Activated CD4-positive, alpha-beta T cell treated with anti-CD3 and anti-CD28 coated beads for 36 hours (primary cell): ENCODE measurements around the gene GCNT2. TPM values are rescaled to one million over a fixed set of nuclear protein-coding genes. Genes with fewer than 3 reads are reported as not detected.
"Not testable (repeated sequence)": the region's sequence is repeated elsewhere in the genome, so short reads cannot be mapped to it uniquely, and the experiment has no call there.

Experiments
- ATAC-seq: fragments of 200-7000 bp; cut with Tn5 transposase; one replicate; pipeline ENCODE4 v1.10.0; 2021; ENCODE audit warnings: mild to moderate bottlenecking, moderate library complexity
- CTCF ChIA-PET: fragments of 350-600 bp; sonication (Branson Sonifier 250); formaldehyde crosslinking; loops from one replicate; lab custom pipeline; 2021; ENCODE audit warnings: antibody characterized with exemption; lab: Charles Lee
- POLR2A ChIA-PET: fragments of 350-600 bp; sonication (Branson Sonifier 250); formaldehyde crosslinking; loops from one replicate; lab custom pipeline; 2021; ENCODE audit warnings: antibody characterized with exemption, inconsistent platforms; lab: Charles Lee
- DNase-seq: peaks from one replicate; pipeline ENCODE4 v3.0.0-alpha.2; 2020
- H3K27ac Mint-ChIP-seq: one replicate; pipeline ENCODE4 v1.8.0; 2021; ENCODE audit warnings: mixed read lengths
- H3K27me3 Mint-ChIP-seq: one replicate; pipeline ENCODE4 v1.8.0; 2021; ENCODE audit warnings: mixed read lengths
- H3K36me3 Mint-ChIP-seq: one replicate; pipeline ENCODE4 v1.8.0; 2021; ENCODE audit warnings: low read depth, mixed read lengths
- H3K4me1 Mint-ChIP-seq: one replicate; pipeline ENCODE4 v1.8.0; 2021; ENCODE audit warnings: mixed read lengths
- H3K4me3 Mint-ChIP-seq: one replicate; pipeline ENCODE4 v1.8.0; 2021; ENCODE audit warnings: mild to moderate bottlenecking, moderate library complexity, mixed read lengths
- H3K9me3 Mint-ChIP-seq: one replicate; pipeline ENCODE4 v1.8.0; 2021; ENCODE audit warnings: low read depth, mixed read lengths
- intact Hi-C, 2 experiments: fragments of 100-400 bp; cut with DNase I in 1 of 2; cut with micrococcal nuclease in 1 of 2; formaldehyde crosslinking; loops; one replicate each; pipeline versions ENCODE4 v1.14.2 to v1.15.1; 2022 to 2024; cut with DNase I, micrococcal nuclease
- total RNA-seq, 2 experiments: library from RNA; stranded (reverse); gene quantifications; one replicate each; pipeline ENCODE4 v1.2.3, GENCODE V29; 2021

The GCNT2 gene
- total RNA-seq: 1 to 10 TPM; 1.6 to 2.2 TPM

- ATAC-seq (no peak), DNase-seq (no peak)
- POLR2A ChIA-PET: no interaction called here
- H3K9me3 Mint-ChIP-seq: no peaks in the 10 kb centered on the region
- no peak within 1 kb of the TSS for H3K27ac Mint-ChIP-seq
- H3K4me1 Mint-ChIP-seq: peaks cover 9% of the 10 kb centered on the region
- CTCF ChIA-PET: interaction anchor here (0.7 kb wide), 1 partner anchor 38 kb away, joined by 4 read pairs; no protein-coding TSS in a partner anchor
- H3K36me3 Mint-ChIP-seq: no peaks in the 10 kb centered on the region
- no peak within 1 kb of the TSS for H3K4me3 Mint-ChIP-seq
- intact Hi-C loops: no loop called here
- peaks cover 3% of the 10 kb centered on the region for H3K27me3 Mint-ChIP-seq
These were observed at the start of gene GCNT2 for GRCh38 chr6:10521104-10521808. Gene GCNT2, plus strand, starts transcription at chr6:10521351. Its CDS starts 7,561 bp downstream, at chr6:10528912.

- no peak overlapping the region for H3K4me3 Mint-ChIP-seq
- intact Hi-C loops: no loop called here
- H3K36me3 Mint-ChIP-seq: no peaks in the 10 kb centered on the region
- H3K27ac Mint-ChIP-seq: no peak overlapping the region
- ATAC-seq: no peak
- no peaks in the 10 kb centered on the region for H3K4me1 Mint-ChIP-seq
- CTCF ChIA-PET: no interaction called here
- peaks cover 7% of the 10 kb centered on the region for H3K27me3 Mint-ChIP-seq
- H3K9me3 Mint-ChIP-seq: no peaks in the 10 kb centered on the region
- POLR2A ChIA-PET: no interaction called here
- DNase-seq: no peak
These were observed 48.5 kb upstream of the GCNT2 start for GRCh38 chr6:10472634-10473033.

DNA sequence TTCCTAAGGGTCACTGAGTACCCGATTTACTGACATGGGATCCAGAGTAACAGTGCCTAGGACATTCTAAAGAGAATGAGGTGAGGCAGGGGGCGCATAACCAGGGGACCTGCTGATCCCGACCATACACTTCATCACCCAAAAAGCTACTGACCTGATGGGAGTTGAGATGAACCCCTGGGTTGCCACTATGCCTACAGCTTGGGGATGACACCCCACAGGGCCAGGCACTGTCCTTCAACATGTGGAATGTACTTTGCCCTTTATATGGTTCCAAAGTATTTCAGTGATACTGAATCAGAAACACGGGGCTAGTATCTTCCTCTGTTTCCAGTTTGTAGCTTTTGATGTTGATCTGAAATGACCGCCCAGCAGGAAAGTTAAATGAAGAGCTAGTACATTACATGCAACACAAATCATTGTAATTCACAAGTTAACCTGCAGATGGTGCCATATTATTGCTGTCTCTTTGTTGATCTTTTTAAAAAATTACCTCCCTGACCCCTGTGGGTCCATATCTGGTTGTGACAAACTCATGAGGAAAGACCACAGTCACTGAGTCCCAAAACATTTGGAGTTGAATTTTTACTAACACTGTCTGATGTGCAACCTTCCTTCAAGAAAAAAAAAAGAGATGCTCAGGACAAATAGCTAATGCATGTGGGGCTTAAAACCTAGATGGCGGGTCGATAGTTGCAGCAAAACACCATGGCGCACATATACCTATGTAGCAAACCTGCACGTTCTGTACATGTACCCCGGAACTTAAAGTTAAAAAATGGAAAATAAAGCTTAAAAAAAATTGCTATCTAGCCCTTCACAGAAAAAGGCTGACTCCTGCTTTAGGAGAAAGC, 42.7 kb upstream of the GCNT2 start:
- no peak overlapping the region for H3K4me3 Mint-ChIP-seq
- no peaks in the 10 kb centered on the region for H3K4me1 Mint-ChIP-seq
- ChIA-PET POLR2A (interaction anchor here (0.6 kb wide), 2 partner anchors 64 to 1944 kb away, joined by 3 to 4 read pairs; partner anchors contain the start of gene TFAP2A), CTCF (interaction anchor here (0.5 to 2.1 kb wide), 26 partner anchors 9 to 591 kb away, joined by 3 to 30 read pairs (median 4); no protein-coding TSS in a partner anchor)
- H3K36me3 Mint-ChIP-seq: no peaks in the 10 kb centered on the region
- no peak for DNase-seq
- H3K9me3 Mint-ChIP-seq: no peaks in the 10 kb centered on the region
- peaks cover 5% of the 10 kb centered on the region for H3K27me3 Mint-ChIP-seq
- peak overlapping the region; percentile 7 for H3K27ac Mint-ChIP-seq
- peak; percentile 44 for ATAC-seq
- intact Hi-C loops: loop anchor here (1.0 kb wide), 3 partner anchors 216 to 591 kb away; partner anchors contain the start of genes C6orf52 (in 1 of the 2) and PAK1IP1 (in 1 of the 2)

DNA sequence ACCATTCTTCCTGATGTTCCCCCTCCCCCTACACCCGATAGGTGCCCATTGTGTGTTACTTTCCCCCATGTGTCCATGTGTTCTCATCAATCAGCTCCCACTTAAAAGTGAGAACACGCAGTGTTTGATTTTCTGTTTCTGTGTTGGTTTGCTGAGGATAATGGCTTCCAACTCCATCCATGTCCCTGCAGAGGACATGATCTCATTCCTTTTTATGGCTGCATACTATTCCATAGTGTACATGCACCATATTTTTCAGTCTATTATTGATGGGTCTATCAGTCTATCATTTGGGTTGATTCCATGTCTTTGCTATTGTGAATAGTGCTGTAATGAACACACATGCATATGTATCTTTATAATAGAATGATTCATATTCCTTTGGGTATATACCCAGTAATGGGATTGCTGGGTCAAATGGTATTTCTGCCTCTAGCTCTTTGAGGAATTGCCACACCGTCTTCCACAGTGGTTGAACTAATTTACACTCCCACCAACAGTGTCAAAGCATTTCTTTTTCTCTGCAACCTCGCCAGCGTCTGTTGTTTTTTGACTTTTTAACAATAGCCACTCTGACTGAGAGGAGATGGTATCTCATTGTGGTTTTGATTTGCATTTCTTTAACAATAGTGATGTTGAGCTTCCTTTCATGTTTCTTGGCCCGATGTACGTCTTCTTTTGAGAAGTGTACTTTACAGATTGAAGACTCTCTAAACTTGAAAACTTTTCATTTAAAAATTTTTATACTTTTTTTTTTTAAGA, 41.0 kb upstream of the GCNT2 start:
- Mint-ChIP-seq H3K27me3 (peaks cover 8% of the 10 kb centered on the region), H3K27ac (no peak overlapping the region), H3K9me3 (no peaks in the 10 kb centered on the region), H3K4me1 (no peaks in the 10 kb centered on the region), H3K4me3 (no peak overlapping the region), H3K36me3 (no peaks in the 10 kb centered on the region)
- intact Hi-C loops: no loop called here
- ChIA-PET POLR2A (no interaction called here), CTCF (interaction anchor here (0.6 to 2.0 kb wide), 3 partner anchors 17 to 451 kb away, joined by 3 to 10 read pairs (median 3); no protein-coding TSS in a partner anchor)
- DNase-seq (no peak), ATAC-seq (no peak)

DNA sequence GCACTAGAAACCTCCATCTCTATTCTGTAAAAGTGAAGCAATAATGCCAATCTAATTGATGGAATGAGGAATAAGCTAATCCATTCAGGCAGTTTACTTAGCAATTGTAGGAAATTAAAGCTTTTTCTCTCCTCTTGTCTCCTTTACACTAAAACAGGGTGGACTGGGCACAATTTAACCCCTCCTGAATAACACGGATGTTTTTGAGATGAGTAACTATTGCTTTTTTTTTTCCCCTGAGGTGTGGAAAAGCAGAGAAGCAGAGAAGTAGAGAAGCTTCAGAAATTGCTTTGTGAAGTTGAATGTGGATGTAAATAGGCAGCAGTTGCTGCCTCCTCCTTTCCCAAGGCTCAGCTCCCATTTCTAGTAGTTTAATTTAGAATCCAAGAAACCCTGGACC, 40.0 kb upstream of the GCNT2 start:
- Mint-ChIP-seq H3K4me3 (no peak overlapping the region), H3K27ac (no peak overlapping the region), H3K9me3 (no peaks in the 10 kb centered on the region), H3K27me3 (peaks cover 8% of the 10 kb centered on the region), H3K4me1 (no peaks in the 10 kb centered on the region), H3K36me3 (no peaks in the 10 kb centered on the region)
- POLR2A ChIA-PET: no interaction called here
- DNase-seq: no peak
- no peak for ATAC-seq
- intact Hi-C loops: no loop called here
- CTCF ChIA-PET: no interaction called here

- Mint-ChIP-seq H3K36me3 (no peaks in the 10 kb centered on the region), H3K27ac (no peak overlapping the region), H3K9me3 (no peaks in the 10 kb centered on the region), H3K4me3 (no peak overlapping the region), H3K27me3 (peaks cover 6% of the 10 kb centered on the region), H3K4me1 (no peaks in the 10 kb centered on the region)
- DNase-seq (no peak), ATAC-seq (no peak)
- CTCF ChIA-PET: interaction anchor here (1.0 to 1.2 kb wide), 2 partner anchors 24 to 320 kb away, joined by 3 to 4 read pairs; no protein-coding TSS in a partner anchor
- POLR2A ChIA-PET: no interaction called here
- intact Hi-C loops: no loop called here
These were observed 38.4 kb upstream of the GCNT2 start for GRCh38 chr6:10482636-10483257.

- DNase-seq (no peak), ATAC-seq (no peak)
- Mint-ChIP-seq H3K4me3 (no peak overlapping the region), H3K27ac (no peak overlapping the region), H3K36me3 (no peaks in the 10 kb centered on the region), H3K27me3 (peaks cover 15% of the 10 kb centered on the region), H3K9me3 (no peaks in the 10 kb centered on the region), H3K4me1 (no peaks in the 10 kb centered on the region)
- POLR2A ChIA-PET: no interaction called here
- intact Hi-C loops: no loop called here
- CTCF ChIA-PET: no interaction called here
These were observed 36.2 kb upstream of the GCNT2 start for GRCh38 chr6:10484912-10485311.

- CTCF ChIA-PET: no interaction called here
- no peak overlapping the region for H3K4me3 Mint-ChIP-seq
- ATAC-seq (no peak), DNase-seq (no peak)
- H3K27me3 Mint-ChIP-seq: peaks cover 14% of the 10 kb centered on the region
- no peaks in the 10 kb centered on the region for H3K36me3 Mint-ChIP-seq
- no peaks in the 10 kb centered on the region for H3K9me3 Mint-ChIP-seq
- H3K27ac Mint-ChIP-seq: no peak overlapping the region
- H3K4me1 Mint-ChIP-seq: no peaks in the 10 kb centered on the region
- POLR2A ChIA-PET: no interaction called here
- intact Hi-C loops: no loop called here
These were observed 35.7 kb upstream of the GCNT2 start for GRCh38 chr6:10485406-10485805.

- Mint-ChIP-seq H3K9me3 (no peaks in the 10 kb centered on the region), H3K27ac (no peak overlapping the region), H3K27me3 (peaks cover 14% of the 10 kb centered on the region), H3K4me3 (no peak overlapping the region), H3K36me3 (no peaks in the 10 kb centered on the region), H3K4me1 (no peaks in the 10 kb centered on the region)
- intact Hi-C loops: no loop called here
- POLR2A ChIA-PET: no interaction called here
- no peak for ATAC-seq
- no peak for DNase-seq
- CTCF ChIA-PET: no interaction called here
These were observed 34.9 kb upstream of the GCNT2 start for GRCh38 chr6:10486215-10486614.

DNA sequence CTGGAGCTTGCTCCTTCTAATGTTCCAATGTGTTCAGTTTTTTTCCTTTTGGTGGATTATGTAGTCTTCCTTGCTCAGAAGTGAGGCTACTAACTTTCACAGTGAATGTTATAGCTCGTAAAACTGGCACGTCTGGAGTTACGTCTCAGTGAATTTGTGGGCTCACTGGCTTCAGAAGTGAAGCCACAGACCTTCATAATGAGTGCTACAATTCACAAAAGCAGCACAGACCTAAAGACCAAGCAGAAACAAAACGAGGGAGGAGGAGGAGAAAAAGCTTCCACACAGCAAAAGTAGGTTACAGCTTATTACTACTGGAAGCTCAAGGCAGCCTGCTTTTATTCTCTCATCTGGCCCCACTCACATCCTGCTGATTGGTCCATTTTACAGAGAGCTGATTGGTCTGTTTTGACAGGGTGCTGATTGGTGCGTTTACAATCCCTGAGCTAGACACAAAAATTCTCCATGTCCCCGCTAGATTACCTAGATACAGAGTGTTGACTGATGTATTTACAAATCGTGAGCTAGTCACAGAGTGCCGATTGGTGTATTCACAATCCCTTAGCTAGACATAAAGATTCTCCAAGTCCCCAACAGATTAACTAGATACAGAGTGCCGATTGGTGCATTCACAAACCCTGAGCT, 34.1 kb upstream of the GCNT2 start:
- ATAC-seq, H3K4me1 Mint-ChIP-seq, H3K36me3 Mint-ChIP-seq, DNase-seq, H3K4me3 Mint-ChIP-seq, intact Hi-C loops, H3K27ac Mint-ChIP-seq, POLR2A ChIA-PET, H3K9me3 Mint-ChIP-seq: not testable (repeated sequence)
- CTCF ChIA-PET: interaction anchor here (1.7 kb wide), 1 partner anchor 8 kb away, joined by 5 read pairs; no protein-coding TSS in a partner anchor
- peaks cover 12% of the 10 kb centered on the region for H3K27me3 Mint-ChIP-seq
